Ovary (tissue), 3 donors: Measurements from ENCODE around the gene IQCN.

Experiments used
- CTCF ChIP-seq, 3 donors: fragments of 450-650 bp in 2 of 3; fragments of 200-600 bp in 1 of 3; IDR thresholded peaks; one replicate each; pipeline versions ENCODE4 v1.5.1 to v1.8.0; 2016 to 2022; ENCODE audit warnings: antibody characterized with exemption in 3 of 3, mild to moderate bottlenecking in 1 of 3
- EP300 ChIP-seq: sonication (generic); formaldehyde crosslinking; IDR thresholded peaks from one replicate; pipeline ENCODE4 v1.6.1; 2017; ENCODE audit warnings: antibody characterized with exemption
- POLR2A ChIP-seq: fragments of 450-650 bp; IDR thresholded peaks from one replicate; pipeline ENCODE4 v1.6.1; 2017; ENCODE audit warnings: antibody characterized with exemption, mild to moderate bottlenecking, moderate library complexity
- donor health status: DM: no; HTN: no; CAD: no.

GRCh38 chr19:18225702-18226468 is 48.4 kb downstream of the IQCN start, which contains the start of gene PDE4C:
- no peak for TF ChIP-seq CTCF (IDR thresholded peaks at IDR 0.05)
- no peak for TF ChIP-seq POLR2A
- TF ChIP-seq EP300: no peak
